GM12801 (cell line): Measurements from ENCODE around the gene MGST1.

ENCODE experiments used
- CTCF ChIP-seq: IDR thresholded peaks from one replicate; pipeline ENCODE4 v1.5.1; 2011; ENCODE audit warnings: control low read depth; ENCODE audit not compliant: insufficient read length; ENCODE audit errors: extremely low read depth

MGST1 gene

DNA sequence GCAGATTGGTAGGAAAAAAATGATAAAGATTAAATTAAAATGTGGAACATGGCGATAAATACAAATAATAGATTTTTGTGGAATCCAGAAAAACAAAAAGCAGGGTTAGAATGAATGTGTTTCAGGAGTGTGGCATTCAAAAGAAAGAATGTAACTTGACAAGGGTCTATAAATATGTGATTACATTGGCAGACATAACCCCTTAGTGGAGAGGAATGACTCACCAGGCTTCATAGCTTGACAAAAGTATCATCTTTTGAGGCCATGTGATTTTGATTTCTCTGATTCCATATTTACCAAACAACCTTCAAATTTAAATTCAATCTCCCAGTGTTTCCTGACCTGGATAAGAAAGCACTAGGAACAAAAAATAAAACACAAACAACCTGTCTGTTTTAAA, 24.4 kb upstream of the MGST1 start:
- no peak for TF ChIP-seq CTCF

DNA sequence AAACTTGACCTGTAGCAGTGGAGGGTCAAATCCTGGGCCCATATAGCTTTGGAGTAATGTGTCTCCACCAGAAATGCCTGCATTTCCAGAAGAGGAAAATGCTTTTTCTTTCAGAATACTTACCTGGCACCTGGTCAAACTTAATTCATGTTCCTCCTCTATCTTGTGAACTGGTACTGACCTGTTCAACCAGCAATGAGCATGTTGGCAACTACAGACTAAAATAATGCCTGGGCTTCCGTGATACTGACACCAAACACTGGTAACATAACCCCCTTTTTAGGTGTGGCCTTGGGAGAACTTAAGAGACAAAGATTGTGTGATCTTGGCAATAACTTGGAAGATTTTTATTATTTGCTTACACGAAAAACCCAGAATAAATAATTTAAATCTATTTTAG, 23.8 kb upstream of the MGST1 start:
- no peak for TF ChIP-seq CTCF

DNA sequence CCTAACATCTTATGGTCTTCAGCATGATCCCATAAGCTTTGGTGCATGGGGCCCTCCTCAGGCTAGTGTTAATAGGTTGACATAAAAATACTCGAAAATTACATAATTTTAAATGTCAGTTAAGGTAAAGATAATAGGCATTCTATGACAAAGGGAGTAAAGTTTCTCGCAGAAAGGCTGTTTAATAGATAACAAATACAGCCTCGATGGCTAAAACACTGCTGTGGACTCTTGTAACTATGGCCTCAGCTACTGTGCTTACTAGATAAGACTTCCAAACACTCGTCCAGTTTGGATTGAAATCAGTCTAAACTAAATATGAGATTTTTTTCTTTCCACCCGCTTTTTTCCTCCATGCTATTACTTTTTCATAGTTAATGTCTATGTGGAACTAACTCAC, 23.2 kb upstream of the MGST1 start:
- TF ChIP-seq CTCF: no peak

DNA sequence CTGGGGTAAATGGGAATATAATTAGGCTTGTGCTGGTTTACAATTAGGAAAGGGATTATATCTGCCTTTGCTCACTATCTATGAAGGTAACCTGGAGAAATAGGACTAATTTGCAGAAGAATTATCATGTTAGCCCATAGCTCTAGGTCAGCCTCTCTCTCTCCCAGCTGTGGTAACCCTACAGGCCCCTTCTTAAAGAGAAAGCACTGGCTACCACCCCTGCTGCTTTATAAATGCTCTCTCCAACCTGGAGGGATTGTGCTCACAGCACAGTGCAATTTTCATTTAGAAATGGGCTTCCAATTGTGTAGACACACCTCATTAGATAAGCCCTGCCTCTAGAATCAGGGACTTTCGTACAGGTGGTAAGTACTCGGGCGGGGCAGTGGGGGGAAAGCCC, 22.7 kb upstream of the MGST1 start:
- no peak for TF ChIP-seq CTCF

DNA sequence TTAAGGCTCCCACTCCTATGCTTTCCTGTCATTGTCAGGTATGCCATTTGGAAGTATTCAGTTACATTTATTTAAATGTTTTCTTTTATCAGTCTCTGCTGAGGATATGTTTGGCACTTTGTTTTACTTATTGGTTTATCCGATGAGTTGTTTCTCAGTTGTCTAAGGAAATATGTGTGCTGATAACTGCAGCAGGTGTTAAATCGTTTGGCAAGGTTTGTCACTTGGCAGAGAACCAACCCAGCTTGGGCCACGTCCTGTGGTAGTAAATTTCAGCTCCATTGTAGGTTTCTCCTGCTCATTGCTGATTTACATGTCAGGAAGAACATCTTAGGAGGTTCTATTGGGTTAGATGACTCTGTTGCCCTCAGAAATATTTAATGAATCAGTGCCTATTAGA, 22.0 kb upstream of the MGST1 start:
- no peak for TF ChIP-seq CTCF

DNA sequence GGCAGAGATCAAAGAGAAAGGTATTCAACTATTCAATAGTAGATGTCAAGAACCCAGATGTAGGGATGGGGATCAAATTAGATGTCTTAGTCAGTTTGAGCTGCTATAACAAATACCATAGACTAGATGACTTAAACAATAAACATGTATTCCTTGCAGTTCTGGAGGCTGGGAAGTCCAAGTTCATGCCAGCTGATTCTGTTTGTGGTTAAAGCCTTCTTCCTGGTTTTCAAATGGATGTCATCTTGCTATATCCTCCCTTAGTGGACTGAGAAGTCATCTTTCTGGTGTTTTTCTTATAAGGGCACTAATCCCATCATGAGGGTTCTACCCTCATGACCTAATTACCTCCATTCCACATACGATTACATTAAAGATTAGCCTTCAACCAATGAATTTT, 19.5 kb upstream of the MGST1 start:
- no peak for TF ChIP-seq CTCF

GRCh38 chr12:16329594-16329993, 17.9 kb upstream of the MGST1 start:
- TF ChIP-seq CTCF: no peak

GRCh38 chr12:16330560-16330959, 16.9 kb upstream of the MGST1 start:
- no peak for TF ChIP-seq CTCF
